ENCODE results near the gene ELAC2. TPM values are rescaled to one million over a fixed set of nuclear protein-coding genes. Genes with fewer than 3 reads are reported as not detected.

Gene ELAC2
- total RNA-seq, 1 donor: 41.6 TPM

DNA sequence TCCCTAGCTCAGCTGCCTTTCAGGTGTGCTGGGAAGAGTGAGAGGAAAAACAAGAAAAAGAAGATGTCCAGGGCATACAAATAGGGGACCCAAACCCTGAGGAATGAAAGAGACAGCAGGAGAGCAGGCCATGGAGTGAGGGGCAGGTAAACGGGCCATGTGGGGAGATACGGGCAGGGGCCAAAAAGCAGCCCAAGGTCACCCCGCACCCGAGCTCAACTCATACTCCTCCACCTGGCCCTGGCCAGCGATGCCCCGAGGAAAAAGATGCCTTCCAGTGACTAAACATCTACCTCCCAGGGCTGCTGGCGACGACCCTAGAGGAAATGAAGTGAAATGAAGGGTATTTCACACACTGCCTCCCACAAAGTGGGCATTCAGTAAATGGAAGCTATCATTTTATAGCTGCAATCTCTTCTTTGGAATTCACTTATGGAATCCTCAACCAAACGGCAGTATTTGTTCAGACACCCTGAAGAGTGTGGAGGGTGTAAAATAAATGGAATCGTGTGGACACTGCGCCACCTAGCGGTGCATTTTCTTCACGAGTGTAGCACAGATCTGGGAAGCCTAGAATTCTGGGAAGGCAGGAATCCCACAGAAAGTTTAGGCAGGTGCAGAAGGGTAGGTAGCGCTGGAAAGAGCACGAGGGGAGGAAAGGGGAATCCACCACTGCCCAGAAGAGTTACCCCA, 14.9 kb downstream of the ELAC2 start:
- Histone ChIP-seq H3K4me2 (ENCODE audit: insufficient read depth, low read length) (no peak overlapping the region), H3K27me3 (ENCODE audit: insufficient read depth, low read length) (no peaks in the 10 kb centered on the region), H3K9me3 (ENCODE audit: low read depth, low read length) (no peaks in the 10 kb centered on the region), H4K20me1 (ENCODE audit: insufficient read depth, low read length) (peaks cover 3% of the 10 kb centered on the region), H2AFZ (ENCODE audit: low read length) (no peak overlapping the region), H3K27ac (ENCODE audit: low read depth, low read length) (no peak overlapping the region), H3K4me3 (ENCODE audit: insufficient read depth, low read length) (no peak overlapping the region), H3K36me3 (ENCODE audit: insufficient read depth, low read length) (peaks cover 84% of the 10 kb centered on the region), H3K79me2 (ENCODE audit: insufficient read depth, low read length) (no peaks in the 10 kb centered on the region), H3K4me1 (ENCODE audit: insufficient read depth, low read length) (no peaks in the 10 kb centered on the region)
- TF ChIP-seq, protein P1, sequence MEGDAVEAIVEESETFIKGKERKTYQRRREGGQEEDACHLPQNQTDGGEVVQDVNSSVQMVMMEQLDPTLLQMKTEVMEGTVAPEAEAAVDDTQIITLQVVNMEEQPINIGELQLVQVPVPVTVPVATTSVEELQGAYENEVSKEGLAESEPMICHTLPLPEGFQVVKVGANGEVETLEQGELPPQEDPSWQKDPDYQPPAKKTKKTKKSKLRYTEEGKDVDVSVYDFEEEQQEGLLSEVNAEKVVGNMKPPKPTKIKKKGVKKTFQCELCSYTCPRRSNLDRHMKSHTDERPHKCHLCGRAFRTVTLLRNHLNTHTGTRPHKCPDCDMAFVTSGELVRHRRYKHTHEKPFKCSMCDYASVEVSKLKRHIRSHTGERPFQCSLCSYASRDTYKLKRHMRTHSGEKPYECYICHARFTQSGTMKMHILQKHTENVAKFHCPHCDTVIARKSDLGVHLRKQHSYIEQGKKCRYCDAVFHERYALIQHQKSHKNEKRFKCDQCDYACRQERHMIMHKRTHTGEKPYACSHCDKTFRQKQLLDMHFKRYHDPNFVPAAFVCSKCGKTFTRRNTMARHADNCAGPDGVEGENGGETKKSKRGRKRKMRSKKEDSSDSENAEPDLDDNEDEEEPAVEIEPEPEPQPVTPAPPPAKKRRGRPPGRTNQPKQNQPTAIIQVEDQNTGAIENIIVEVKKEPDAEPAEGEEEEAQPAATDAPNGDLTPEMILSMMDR (IDR thresholded peaks at IDR 0.05; ENCODE audit: extremely low read depth, low read depth, low read length): peak; percentile 82
- peak; percentile 91 for DNase-seq (ENCODE audit: insufficient read length, low spot score, missing footprints)

DNA sequence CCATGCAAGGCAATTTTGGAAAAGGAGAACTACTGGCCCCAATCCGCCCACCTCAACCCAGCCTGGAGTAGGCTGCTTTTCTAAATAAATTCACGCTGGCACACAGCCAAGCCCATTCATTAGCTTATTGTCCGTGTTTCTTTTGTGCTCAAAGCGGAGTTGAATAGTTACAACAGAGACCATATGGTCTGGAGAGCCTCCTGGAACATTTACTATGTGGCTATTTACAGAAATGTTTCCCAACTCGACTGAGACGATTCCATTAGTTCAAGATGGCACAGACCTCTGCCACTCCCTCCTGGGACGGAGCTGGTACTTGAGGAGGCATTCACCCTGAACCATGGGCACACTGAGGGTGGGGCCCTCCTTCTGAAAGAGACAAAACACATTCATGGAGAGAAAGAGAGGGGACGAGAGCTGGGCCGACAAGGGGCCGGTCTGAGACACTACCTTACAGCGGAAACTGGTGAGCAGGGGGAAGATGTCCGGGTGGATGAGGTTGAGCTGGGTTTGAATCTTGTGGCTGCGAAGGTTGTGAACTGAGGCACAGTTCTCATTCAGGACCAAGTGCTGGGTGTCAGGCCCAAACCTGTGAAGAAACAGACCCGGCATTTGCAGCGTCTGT, 15.7 kb downstream of the ELAC2 start:
- TF ChIP-seq, protein P1 (IDR thresholded peaks at IDR 0.05; ENCODE audit: extremely low read depth, low read depth, low read length): no peak
- Histone ChIP-seq H3K79me2 (ENCODE audit: insufficient read depth, low read length) (no peaks in the 10 kb centered on the region), H3K4me1 (ENCODE audit: insufficient read depth, low read length) (no peaks in the 10 kb centered on the region), H2AFZ (ENCODE audit: low read length) (no peak overlapping the region), H3K9me3 (ENCODE audit: low read depth, low read length) (no peaks in the 10 kb centered on the region), H4K20me1 (ENCODE audit: insufficient read depth, low read length) (peaks cover 3% of the 10 kb centered on the region), H3K4me2 (ENCODE audit: insufficient read depth, low read length) (no peak overlapping the region), H3K27ac (ENCODE audit: low read depth, low read length) (no peak overlapping the region), H3K36me3 (ENCODE audit: insufficient read depth, low read length) (peaks cover 89% of the 10 kb centered on the region), H3K4me3 (ENCODE audit: insufficient read depth, low read length) (no peak overlapping the region), H3K27me3 (ENCODE audit: insufficient read depth, low read length) (no peaks in the 10 kb centered on the region)
- no peak for DNase-seq (ENCODE audit: insufficient read length, low spot score, missing footprints)

DNA sequence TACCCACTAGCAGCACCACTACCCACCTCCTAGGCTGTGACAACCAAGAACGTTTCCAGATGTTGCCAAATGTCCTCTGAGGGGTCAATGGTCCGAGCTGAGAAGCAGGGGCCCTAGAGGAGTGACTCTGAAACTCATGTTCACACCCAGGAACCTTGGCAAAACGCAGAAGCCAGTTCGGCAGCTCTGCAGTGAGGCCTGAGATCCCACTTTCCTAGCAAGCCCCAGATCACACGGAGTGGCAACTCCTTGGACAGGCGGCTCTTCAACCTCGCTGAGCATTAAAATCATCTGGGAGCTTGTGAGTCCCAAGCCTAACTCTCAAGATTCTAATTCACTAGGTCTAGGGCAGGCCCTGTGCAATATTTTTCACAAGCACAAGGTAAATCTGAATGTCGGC, 17.3 kb downstream of the ELAC2 start:
- TF ChIP-seq, protein P1 (IDR thresholded peaks at IDR 0.05; ENCODE audit: extremely low read depth, low read depth, low read length): no peak
- no peaks in the 10 kb centered on the region for H3K27me3 ChIP-seq (ENCODE audit: insufficient read depth, low read length)
- no peak overlapping the region for H3K4me2 ChIP-seq (ENCODE audit: insufficient read depth, low read length)
- H3K36me3 ChIP-seq (ENCODE audit: insufficient read depth, low read length): peaks cover 91% of the 10 kb centered on the region
- no peak overlapping the region for H3K27ac ChIP-seq (ENCODE audit: low read depth, low read length)
- H2AFZ ChIP-seq (ENCODE audit: low read length): no peak overlapping the region
- no peaks in the 10 kb centered on the region for H3K79me2 ChIP-seq (ENCODE audit: insufficient read depth, low read length)
- H4K20me1 ChIP-seq (ENCODE audit: insufficient read depth, low read length): peaks cover 8% of the 10 kb centered on the region
- H3K4me1 ChIP-seq (ENCODE audit: insufficient read depth, low read length): no peaks in the 10 kb centered on the region
- no peak for DNase-seq (ENCODE audit: insufficient read length, low spot score, missing footprints)
- H3K9me3 ChIP-seq (ENCODE audit: low read depth, low read length): no peaks in the 10 kb centered on the region
- H3K4me3 ChIP-seq (ENCODE audit: insufficient read depth, low read length): no peak overlapping the region

DNA sequence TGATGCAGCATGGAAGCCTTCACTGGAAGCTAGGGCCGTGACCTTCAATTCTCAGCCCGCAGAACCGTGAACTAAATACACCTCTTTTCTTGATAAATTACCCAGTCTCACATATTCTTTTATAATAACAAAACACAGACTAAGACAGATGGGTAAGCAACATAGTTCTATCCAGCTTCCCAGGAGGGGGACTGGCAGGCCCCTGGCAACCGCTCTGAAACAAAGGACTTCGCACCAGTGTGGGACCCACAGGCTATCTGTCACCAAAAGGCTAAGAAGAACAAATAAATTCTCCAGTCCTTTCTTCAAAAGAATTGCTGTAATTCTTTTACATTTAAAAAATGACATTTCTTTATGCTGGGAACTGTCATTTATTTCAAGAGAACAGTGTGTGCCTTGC, 19.0 kb downstream of the ELAC2 start:
- Histone ChIP-seq H3K79me2 (ENCODE audit: insufficient read depth, low read length) (no peaks in the 10 kb centered on the region), H3K4me3 (ENCODE audit: insufficient read depth, low read length) (no peak overlapping the region), H3K9me3 (ENCODE audit: low read depth, low read length) (no peaks in the 10 kb centered on the region), H3K4me1 (ENCODE audit: insufficient read depth, low read length) (no peaks in the 10 kb centered on the region), H3K4me2 (ENCODE audit: insufficient read depth, low read length) (no peak overlapping the region), H3K27me3 (ENCODE audit: insufficient read depth, low read length) (no peaks in the 10 kb centered on the region), H3K36me3 (ENCODE audit: insufficient read depth, low read length) (peaks cover 91% of the 10 kb centered on the region), H3K27ac (ENCODE audit: low read depth, low read length) (no peak overlapping the region), H2AFZ (ENCODE audit: low read length) (no peak overlapping the region), H4K20me1 (ENCODE audit: insufficient read depth, low read length) (peaks cover 8% of the 10 kb centered on the region)
- DNase-seq (ENCODE audit: insufficient read length, low spot score, missing footprints): no peak
- TF ChIP-seq, protein P1 (IDR thresholded peaks at IDR 0.05; ENCODE audit: extremely low read depth, low read depth, low read length): no peak

Data from osteoblast (primary cell).